HG02610 (cell line): ENCODE measurements around the gene TEK.

Experiments
- ATAC-seq: cut with Tn5 transposase; IDR thresholded peaks from one replicate; pipeline ENCODE4 v1.9.1; 2021; ENCODE audit warnings: mild to moderate bottlenecking, moderate library complexity; ENCODE audit not compliant: unreplicated experiment

The TEK gene

GRCh38 chr9:27176971-27177370 is 67.9 kb downstream of the TEK start:
- no peak for ATAC-seq

- no peak for ATAC-seq
Observed at GRCh38 chr9:27179245-27179865, 70.3 kb downstream of the TEK start.

- no peak for ATAC-seq
Observed at GRCh38 chr9:27181381-27181780, 72.4 kb downstream of the TEK start.

GRCh38 chr9:27182421-27182820 is 73.4 kb downstream of the TEK start:
- no peak for ATAC-seq

GRCh38 chr9:27183131-27183530 is 74.1 kb downstream of the TEK start:
- no peak for ATAC-seq

- no peak for ATAC-seq
Observed at GRCh38 chr9:27183701-27184100, 74.7 kb downstream of the TEK start.

- no peak for ATAC-seq
Observed at GRCh38 chr9:27184556-27185351, 75.7 kb downstream of the TEK start.

GRCh38 chr9:27188426-27188825 is 79.4 kb downstream of the TEK start:
- ATAC-seq: no peak

GRCh38 chr9:27189426-27189825 is 80.4 kb downstream of the TEK start:
- no peak for ATAC-seq

GRCh38 chr9:27192291-27192960 is 83.4 kb downstream of the TEK start:
- ATAC-seq: no peak

GRCh38 chr9:27193886-27194285 is 84.9 kb downstream of the TEK start:
- no peak for ATAC-seq

- ATAC-seq: peak; percentile 75
Observed at GRCh38 chr9:27194401-27195091, 85.5 kb downstream of the TEK start.

GRCh38 chr9:27195191-27195590 is 86.2 kb downstream of the TEK start:
- no peak for ATAC-seq

GRCh38 chr9:27196383-27196782 is 87.4 kb downstream of the TEK start:
- no peak for ATAC-seq

- ATAC-seq: no peak
Observed at GRCh38 chr9:27198190-27198589, 89.2 kb downstream of the TEK start.

- no peak for ATAC-seq
Observed at GRCh38 chr9:27202056-27202455, 93.0 kb downstream of the TEK start.

- no peak for ATAC-seq
Observed at GRCh38 chr9:27203783-27204182, 94.8 kb downstream of the TEK start.

GRCh38 chr9:27204578-27204977 is 95.6 kb downstream of the TEK start:
- ATAC-seq: no peak

- no peak for ATAC-seq
Observed at GRCh38 chr9:27205198-27205597, 96.2 kb downstream of the TEK start.

GRCh38 chr9:27206041-27206440 is 97.0 kb downstream of the TEK start:
- no peak for ATAC-seq

GRCh38 chr9:27209034-27209433 is 100.0 kb downstream of the TEK start:
- no peak for ATAC-seq
